ENCODE measurements around the gene EQTN. TPM values are rescaled to one million over a fixed set of nuclear protein-coding genes. Genes with fewer than 3 reads are reported as not detected.

Gene EQTN
- total RNA-seq, 1 experiment from 2014 or later = not detected

DNA sequence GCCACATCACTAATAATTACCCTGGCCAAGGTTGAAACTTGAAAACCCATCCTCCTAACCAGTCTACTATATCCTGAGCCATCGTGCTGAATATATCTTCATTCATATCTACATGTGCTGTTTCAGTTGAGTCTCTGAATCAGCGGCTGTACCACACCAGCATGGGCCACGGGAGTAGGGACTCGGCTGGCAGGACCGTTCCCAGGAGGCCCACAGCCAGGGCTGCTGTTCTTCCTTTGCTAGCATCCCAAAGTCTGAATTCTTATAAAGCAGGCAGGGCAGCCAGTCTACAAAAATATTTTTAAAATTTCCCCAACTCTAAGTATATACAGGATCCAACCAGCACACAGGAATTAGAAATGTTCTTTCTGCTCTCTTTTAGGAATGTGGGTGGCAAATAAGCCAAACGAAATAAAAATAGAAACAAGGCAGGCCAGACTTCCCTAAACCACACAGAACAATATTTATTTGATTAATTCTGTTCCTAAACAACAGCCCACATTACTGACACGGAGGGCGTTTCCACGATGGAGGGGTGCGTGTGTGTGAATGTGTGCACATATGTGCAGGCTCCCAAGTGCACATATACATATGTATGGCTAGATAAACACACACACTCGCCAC is 42.8 kb upstream of the EQTN start:
- H3K9me2 ChIP-seq (ENCODE audit: insufficient read depth) = no peaks in the 10 kb centered on the region
- H3K4me2 ChIP-seq (ENCODE audit: low read length) = no peak overlapping the region
- intact Hi-C loops (cut with micrococcal nuclease) = loop anchor here (5.0 kb wide), 1 partner anchor 48 kb away; no protein-coding TSS in a partner anchor
- TF ChIP-seq ZFX (IDR thresholded peaks at IDR 0.05) (no peak), EGR1 (IDR thresholded peaks at IDR 0.05; ENCODE audit: low read depth) (no peak), SP1 (IDR thresholded peaks at IDR 0.05; ENCODE audit: low read depth) (no peak), JUND (IDR thresholded peaks at IDR 0.05) (no peak), TCF7L2 (IDR thresholded peaks at IDR 0.05; ENCODE audit: borderline replicate concordance, extremely low read depth, insufficient read depth, insufficient read length) (no peak), ZBTB33 (IDR thresholded peaks at IDR 0.05; ENCODE audit: extremely low read depth, insufficient replicate concordance, low read length) (no peak), SIN3A (IDR thresholded peaks at IDR 0.05; ENCODE audit: low read depth) (no peak), MAX (IDR thresholded peaks at IDR 0.05) (no peak), ATF3 (IDR thresholded peaks at IDR 0.05) (no peak), CBX3 (IDR thresholded peaks at IDR 0.05; ENCODE audit: low read depth) (no peak), POLR2A (IDR thresholded peaks at IDR 0.05; ENCODE audit: borderline replicate concordance, extremely low read depth, insufficient read depth, insufficient read length) (no peak), ZNF274 (IDR thresholded peaks at IDR 0.05; ENCODE audit: low read depth, low read length) (no peak), SRF (IDR thresholded peaks at IDR 0.05; ENCODE audit: low read depth) (no peak), EZH2phosphoT487 (IDR thresholded peaks at IDR 0.05; ENCODE audit: borderline replicate concordance) (no peak)
- POLR2A ChIA-PET = no interaction called here
- H3K36me3 ChIP-seq (ENCODE audit: control insufficient read depth in 1 of 2, insufficient read depth in 2 of 2, low read length in 2 of 2) = no peaks in the 10 kb centered on the region
- H2AFZ ChIP-seq (ENCODE audit: low read depth, low read length, poor library complexity, severe bottlenecking) = no peak overlapping the region
- no peaks in the 10 kb centered on the region for H3K79me2 ChIP-seq (ENCODE audit: insufficient read depth, low read length)
- CTCF ChIA-PET = no interaction called here
- H3K9me3 ChIP-seq (ENCODE audit: control insufficient read depth in 1 of 2, insufficient read depth in 1 of 2, low read depth in 1 of 2, low read length in 2 of 2) = no peaks in the 10 kb centered on the region
- no TSS peak for BruUV-seq (replicated peaks)
- ATAC-seq (no peak), DNase-seq (ENCODE audit: low read depth, low spot score) (no peak)
- H4K20me1 ChIP-seq (ENCODE audit: insufficient read depth) = no peaks in the 10 kb centered on the region
- no peaks in the 10 kb centered on the region for H3K27me3 ChIP-seq (ENCODE audit: insufficient read depth, low read length)
- H3K27ac ChIP-seq (ENCODE audit: low read depth, low read length) = no peak overlapping the region
- RAD21 ChIA-PET (ENCODE audit: low non-redundant PET in 1 of 2, low total read pairs in 2 of 2, uncharacterized antibody in 2 of 2, unreplicated experiment in 2 of 2) = no interaction called here
- no peaks in the 10 kb centered on the region for H3K4me1 ChIP-seq (ENCODE audit: control insufficient read depth in 1 of 2, insufficient read depth in 2 of 2, low read length in 2 of 2)
- no peak overlapping the region for H3K9ac ChIP-seq (ENCODE audit: low read length)
- no peak overlapping the region for H3K4me3 ChIP-seq (replicated peaks in 1 of 2; ENCODE audit: low read depth in 1 of 2, low read length in 2 of 2)

All from HCT116 (cell line).